Right ventricle myocardium inferior (tissue), 1 donor: ENCODE data around the gene ST3GAL3. TPM values are rescaled to one million over a fixed set of nuclear protein-coding genes. Genes with fewer than 3 reads are reported as not detected.
A peak's percentile ranks its signal among the peaks of the same experiment; 100 is the strongest.

Source experiments
- ATAC-seq: fragments of 200-7000 bp; cut with Tn5 transposase; one replicate; pipeline ENCODE4 v1.9.1; 2020; ENCODE audit warnings: mild to moderate bottlenecking, moderate library complexity
- DNase-seq: peaks from one replicate; pipeline ENCODE4 v3.0.0; 2021; ENCODE audit errors: missing footprints
- intact Hi-C: fragments of 100-400 bp; cut with DNase I; formaldehyde crosslinking; loops from one replicate; pipeline ENCODE4 v1.11.0; 2022
- total RNA-seq: library from RNA; stranded (reverse); fragmentation: NEBNext Ultra II Directional; extraction: Animal tissue kit (Norgen Biotek cat#: 25700); gene quantifications from one replicate; pipeline ENCODE4 v1.2.1, GENCODE V29; 2021
- donor health status: DM: no; HTN: yes; CAD: no; lungs with severe emphysema.

The ST3GAL3 gene
- total RNA-seq, 1 donor from 2014 or later: 22.0 TPM

GRCh38 chr1:43878854-43879253 lies 171.5 kb downstream of the ST3GAL3 start:
- ATAC-seq: no peak

GRCh38 chr1:43879414-43879813 lies 172.1 kb downstream of the ST3GAL3 start:
- ATAC-seq (no peak), DNase-seq (no peak)
- intact Hi-C loops: no loop called here

More at GRCh38 chr1:43878854-43879253, 171.5 kb downstream of the ST3GAL3 start:
- no peak for DNase-seq
- intact Hi-C loops: no loop called here

GRCh38 chr1:43879996-43880395 lies 172.7 kb downstream of the ST3GAL3 start:
- ATAC-seq (peak; percentile 11), DNase-seq (no peak)
- intact Hi-C loops: loop anchor here (5.0 kb wide), 1 partner anchor 52 kb away; the partner anchor contains the start of gene ARTN

- intact Hi-C loops: loop anchor here (5.0 kb wide), 1 partner anchor 52 kb away; the partner anchor contains the start of gene ARTN
- DNase-seq: no peak
Measured at GRCh38 chr1:43880604-43881003, 173.3 kb downstream of the ST3GAL3 start.

GRCh38 chr1:43881415-43881814 lies 174.1 kb downstream of the ST3GAL3 start:
- DNase-seq (no peak), ATAC-seq (no peak)
- intact Hi-C loops: loop anchor here (5.0 kb wide), 1 partner anchor 51 kb away; the partner anchor contains the start of gene ARTN

More at GRCh38 chr1:43880604-43881003, 173.3 kb downstream of the ST3GAL3 start:
- ATAC-seq: peak; percentile 77

- intact Hi-C loops: loop anchor here (5.0 kb wide), 1 partner anchor 50 kb away; the partner anchor contains the start of gene ARTN
- no peak for ATAC-seq
- DNase-seq: no peak
Measured at GRCh38 chr1:43882763-43883162, 175.4 kb downstream of the ST3GAL3 start.

- ATAC-seq (no peak), DNase-seq (no peak)
- intact Hi-C loops: loop anchor here (5.0 kb wide), 1 partner anchor 49 kb away; the partner anchor contains the start of gene ARTN
Measured at GRCh38 chr1:43883321-43883720, 176.0 kb downstream of the ST3GAL3 start.

GRCh38 chr1:43885279-43885801 lies 178.0 kb downstream of the ST3GAL3 start:
- intact Hi-C loops: no loop called here
- no peak for ATAC-seq
- DNase-seq: no peak

GRCh38 chr1:43887748-43888147 lies 180.4 kb downstream of the ST3GAL3 start:
- DNase-seq (no peak), ATAC-seq (no peak)
- intact Hi-C loops: no loop called here

- DNase-seq (no peak), ATAC-seq (no peak)
- intact Hi-C loops: no loop called here
Measured at GRCh38 chr1:43890815-43891214, 183.5 kb downstream of the ST3GAL3 start.

GRCh38 chr1:43893006-43893405 lies 185.7 kb downstream of the ST3GAL3 start:
- ATAC-seq: no peak
- DNase-seq: no peak
- intact Hi-C loops: no loop called here

GRCh38 chr1:43898981-43899380 lies 191.6 kb downstream of the ST3GAL3 start:
- intact Hi-C loops: no loop called here
- no peak for ATAC-seq
- DNase-seq: no peak

GRCh38 chr1:43900386-43900785 lies 193.1 kb downstream of the ST3GAL3 start:
- ATAC-seq (no peak), DNase-seq (no peak)
- intact Hi-C loops: no loop called here

- no peak for ATAC-seq
- intact Hi-C loops: no loop called here
- DNase-seq: no peak
Measured at GRCh38 chr1:43901196-43901961, 194.0 kb downstream of the ST3GAL3 start.

- intact Hi-C loops: no loop called here
Measured at GRCh38 chr1:43902058-43902831, 194.9 kb downstream of the ST3GAL3 start.

GRCh38 chr1:43904660-43905551 lies 197.6 kb downstream of the ST3GAL3 start:
- no peak for DNase-seq
- intact Hi-C loops: no loop called here
- ATAC-seq: no peak

More at GRCh38 chr1:43902058-43902831, 194.9 kb downstream of the ST3GAL3 start:
- ATAC-seq: no peak
- DNase-seq: no peak

- intact Hi-C loops: no loop called here
- ATAC-seq: no peak
- DNase-seq: no peak
Measured at GRCh38 chr1:43908226-43908625, 200.9 kb downstream of the ST3GAL3 start.

GRCh38 chr1:43908858-43909257 lies 201.5 kb downstream of the ST3GAL3 start:
- no peak for DNase-seq
- intact Hi-C loops: no loop called here
- ATAC-seq: no peak
